Measurements from ENCODE around the gene HOXA9.
A peak's percentile ranks its signal among the peaks of the same experiment; 100 is the strongest.

DNA sequence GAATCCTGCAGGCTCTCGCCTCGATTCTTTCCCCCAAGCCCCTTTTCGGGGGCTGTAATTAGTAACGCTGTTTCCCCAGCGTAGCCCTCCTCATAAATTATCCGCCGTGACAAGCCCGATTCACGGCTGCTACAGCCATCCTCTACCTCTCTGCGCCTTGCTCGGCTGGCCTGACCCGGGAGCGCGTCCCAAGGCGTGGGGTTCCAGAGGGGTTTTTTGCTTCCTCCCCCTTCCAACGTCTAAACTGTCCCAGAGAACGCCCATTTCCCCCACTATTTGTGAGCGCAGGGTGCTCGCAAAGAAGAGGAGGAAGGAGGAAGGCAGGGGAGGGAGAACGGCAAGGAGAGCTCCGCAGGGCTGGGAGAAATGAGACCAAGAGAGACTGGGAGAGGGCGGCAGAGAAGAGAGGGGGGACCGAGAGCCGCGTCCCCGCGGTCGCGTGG is 22.7 kb downstream of the HOXA9 start:
- TF ChIP-seq RFX5 (IDR thresholded peaks at IDR 0.05; ENCODE audit: low read length) (no peak), EP300 (IDR thresholded peaks at IDR 0.05; ENCODE audit: borderline replicate concordance in 1 of 2, low read depth in 1 of 2, low read length in 1 of 2) (no peak), EZH2phosphoT487 (IDR thresholded peaks at IDR 0.05; ENCODE audit: borderline replicate concordance, low read depth) (peak; percentile 39; the same call in 1 of the 2 replicates), FOXM1 (IDR thresholded peaks at IDR 0.05; ENCODE audit: low read depth) (no peak)
- TF ChIP-seq, protein P1, sequence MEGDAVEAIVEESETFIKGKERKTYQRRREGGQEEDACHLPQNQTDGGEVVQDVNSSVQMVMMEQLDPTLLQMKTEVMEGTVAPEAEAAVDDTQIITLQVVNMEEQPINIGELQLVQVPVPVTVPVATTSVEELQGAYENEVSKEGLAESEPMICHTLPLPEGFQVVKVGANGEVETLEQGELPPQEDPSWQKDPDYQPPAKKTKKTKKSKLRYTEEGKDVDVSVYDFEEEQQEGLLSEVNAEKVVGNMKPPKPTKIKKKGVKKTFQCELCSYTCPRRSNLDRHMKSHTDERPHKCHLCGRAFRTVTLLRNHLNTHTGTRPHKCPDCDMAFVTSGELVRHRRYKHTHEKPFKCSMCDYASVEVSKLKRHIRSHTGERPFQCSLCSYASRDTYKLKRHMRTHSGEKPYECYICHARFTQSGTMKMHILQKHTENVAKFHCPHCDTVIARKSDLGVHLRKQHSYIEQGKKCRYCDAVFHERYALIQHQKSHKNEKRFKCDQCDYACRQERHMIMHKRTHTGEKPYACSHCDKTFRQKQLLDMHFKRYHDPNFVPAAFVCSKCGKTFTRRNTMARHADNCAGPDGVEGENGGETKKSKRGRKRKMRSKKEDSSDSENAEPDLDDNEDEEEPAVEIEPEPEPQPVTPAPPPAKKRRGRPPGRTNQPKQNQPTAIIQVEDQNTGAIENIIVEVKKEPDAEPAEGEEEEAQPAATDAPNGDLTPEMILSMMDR (IDR thresholded peaks at IDR 0.05) = no peak
